ENCODE data around the gene ZSWIM5. TPM values are rescaled to one million over a fixed set of nuclear protein-coding genes. Genes with fewer than 3 reads are reported as not detected.

Gene ZSWIM5
- total RNA-seq, 2 donors from 2014 or later, result 3.6 to 4.4 TPM

DNA sequence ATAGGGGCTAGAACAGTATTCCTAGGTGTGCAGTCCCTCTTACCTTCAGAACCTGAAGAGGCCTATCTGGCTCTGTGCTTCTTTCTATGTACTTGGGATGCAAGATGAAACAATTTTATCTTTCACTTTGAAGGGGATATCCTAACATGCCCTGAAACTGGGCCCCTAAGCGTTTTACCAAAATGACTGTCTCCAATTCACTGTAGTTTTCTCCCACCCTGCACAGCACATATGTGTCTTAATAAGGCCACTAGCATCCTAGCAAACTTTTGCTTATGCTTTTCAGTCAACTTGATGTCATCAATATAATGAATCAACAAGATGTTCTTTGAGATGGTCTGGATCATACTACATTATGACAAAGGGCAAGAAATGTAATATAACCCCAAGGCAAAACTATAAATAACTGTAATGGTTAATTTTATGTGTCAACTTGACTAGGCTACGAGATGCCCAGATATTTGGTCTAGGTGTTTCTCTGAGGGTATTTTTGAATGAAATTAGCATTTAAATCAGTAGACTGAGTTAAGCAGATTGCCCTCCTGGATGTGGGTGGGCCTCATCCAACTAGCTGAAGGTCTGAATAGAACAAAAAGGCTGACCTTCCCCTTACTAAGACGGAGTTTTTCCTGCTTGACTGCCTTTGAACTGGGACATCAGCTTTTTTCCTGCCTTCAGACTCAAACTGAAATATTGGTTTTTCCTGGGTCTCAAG, 9.2 kb upstream of the ZSWIM5 start:
- no peaks in the 10 kb centered on the region for H3K27me3 ChIP-seq
- WGBS, 2 donors, result 84 to 89% methylated on average over 3 of the region's 3 CpGs
- intact Hi-C loops (cut with DNase I), result loop anchor here (10.0 kb wide), 1 partner anchor 191 kb away; no protein-coding TSS in a partner anchor
- no peaks in the 10 kb centered on the region for H3K9me3 ChIP-seq
- TF ChIP-seq, protein P1, sequence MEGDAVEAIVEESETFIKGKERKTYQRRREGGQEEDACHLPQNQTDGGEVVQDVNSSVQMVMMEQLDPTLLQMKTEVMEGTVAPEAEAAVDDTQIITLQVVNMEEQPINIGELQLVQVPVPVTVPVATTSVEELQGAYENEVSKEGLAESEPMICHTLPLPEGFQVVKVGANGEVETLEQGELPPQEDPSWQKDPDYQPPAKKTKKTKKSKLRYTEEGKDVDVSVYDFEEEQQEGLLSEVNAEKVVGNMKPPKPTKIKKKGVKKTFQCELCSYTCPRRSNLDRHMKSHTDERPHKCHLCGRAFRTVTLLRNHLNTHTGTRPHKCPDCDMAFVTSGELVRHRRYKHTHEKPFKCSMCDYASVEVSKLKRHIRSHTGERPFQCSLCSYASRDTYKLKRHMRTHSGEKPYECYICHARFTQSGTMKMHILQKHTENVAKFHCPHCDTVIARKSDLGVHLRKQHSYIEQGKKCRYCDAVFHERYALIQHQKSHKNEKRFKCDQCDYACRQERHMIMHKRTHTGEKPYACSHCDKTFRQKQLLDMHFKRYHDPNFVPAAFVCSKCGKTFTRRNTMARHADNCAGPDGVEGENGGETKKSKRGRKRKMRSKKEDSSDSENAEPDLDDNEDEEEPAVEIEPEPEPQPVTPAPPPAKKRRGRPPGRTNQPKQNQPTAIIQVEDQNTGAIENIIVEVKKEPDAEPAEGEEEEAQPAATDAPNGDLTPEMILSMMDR (IDR thresholded peaks at IDR 0.05), result no peak
- TF ChIP-seq POLR2A (IDR thresholded peaks at IDR 0.05), result no peak
- no peaks in the 10 kb centered on the region for H3K36me3 ChIP-seq (replicated peaks in 1 of 2; ENCODE audit: insufficient read depth in 1 of 2, low read depth in 2 of 2)
- H3K4me1 ChIP-seq, result no peaks in the 10 kb centered on the region
- DNase-seq (no peak), ATAC-seq (no peak)
- H3K27ac ChIP-seq, result no peak overlapping the region
- H3K4me3 ChIP-seq, result no peak overlapping the region

DNA sequence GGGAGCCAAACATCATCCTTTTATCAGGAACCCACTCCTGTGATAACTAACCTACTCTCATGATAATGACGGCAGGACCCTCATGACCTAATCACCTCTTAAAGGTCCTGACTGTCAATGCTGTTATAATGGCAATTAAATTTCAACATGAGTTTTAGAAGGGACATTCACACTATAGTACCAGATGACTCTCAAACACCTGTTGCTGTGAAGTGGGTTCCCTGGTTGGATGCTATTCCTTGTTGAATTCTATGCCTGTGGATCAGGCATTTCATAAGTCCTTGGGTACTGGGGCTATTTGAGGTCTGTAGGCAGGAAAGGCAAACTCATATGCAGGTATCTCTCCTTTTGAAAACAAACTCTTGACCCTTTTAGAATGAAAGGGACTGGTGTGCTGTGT, 7.5 kb upstream of the ZSWIM5 start:
- TF ChIP-seq, protein P1 (IDR thresholded peaks at IDR 0.05), result no peak
- TF ChIP-seq POLR2A (IDR thresholded peaks at IDR 0.05), result no peak

DNA sequence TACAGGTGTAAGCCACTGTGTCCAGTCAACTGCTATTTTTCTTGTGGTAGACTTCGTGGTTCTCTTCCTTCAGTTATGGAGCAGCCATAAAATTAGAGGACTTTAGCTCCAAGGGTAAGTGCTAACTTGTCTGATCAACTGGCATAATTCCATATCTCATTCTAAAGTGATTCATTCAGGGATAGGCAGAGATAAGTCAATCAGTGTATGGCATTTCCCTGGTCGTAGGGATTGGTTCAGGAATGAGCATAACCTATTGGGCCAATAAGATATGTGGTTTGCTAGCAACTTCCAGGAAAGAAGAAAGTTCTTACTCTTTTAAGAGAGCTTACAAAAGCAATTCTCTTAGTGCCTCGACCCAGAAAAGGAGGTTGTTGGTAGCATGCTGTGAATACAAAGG, 4.7 kb upstream of the ZSWIM5 start:
- 64 to 85% methylated on average over 3 of the region's 3 CpGs for WGBS, 2 donors
- no peak for ATAC-seq
- no peak overlapping the region for H3K4me3 ChIP-seq

More for the DNA sequence above, 7.5 kb upstream of the ZSWIM5 start:
- no peaks in the 10 kb centered on the region for H3K36me3 ChIP-seq (replicated peaks in 1 of 2; ENCODE audit: insufficient read depth in 1 of 2, low read depth in 2 of 2)
- ATAC-seq (no peak), DNase-seq (no peak)
- no peaks in the 10 kb centered on the region for H3K27me3 ChIP-seq
- no peaks in the 10 kb centered on the region for H3K4me1 ChIP-seq
- no peaks in the 10 kb centered on the region for H3K9me3 ChIP-seq
- no peak overlapping the region for H3K27ac ChIP-seq
- WGBS, 2 donors, result 93 to 100% methylated on average over 1 of the region's 1 CpG
- no peak overlapping the region for H3K4me3 ChIP-seq
- intact Hi-C loops (cut with DNase I), result loop anchor here (10.0 kb wide), 1 partner anchor 189 kb away; no protein-coding TSS in a partner anchor

DNA sequence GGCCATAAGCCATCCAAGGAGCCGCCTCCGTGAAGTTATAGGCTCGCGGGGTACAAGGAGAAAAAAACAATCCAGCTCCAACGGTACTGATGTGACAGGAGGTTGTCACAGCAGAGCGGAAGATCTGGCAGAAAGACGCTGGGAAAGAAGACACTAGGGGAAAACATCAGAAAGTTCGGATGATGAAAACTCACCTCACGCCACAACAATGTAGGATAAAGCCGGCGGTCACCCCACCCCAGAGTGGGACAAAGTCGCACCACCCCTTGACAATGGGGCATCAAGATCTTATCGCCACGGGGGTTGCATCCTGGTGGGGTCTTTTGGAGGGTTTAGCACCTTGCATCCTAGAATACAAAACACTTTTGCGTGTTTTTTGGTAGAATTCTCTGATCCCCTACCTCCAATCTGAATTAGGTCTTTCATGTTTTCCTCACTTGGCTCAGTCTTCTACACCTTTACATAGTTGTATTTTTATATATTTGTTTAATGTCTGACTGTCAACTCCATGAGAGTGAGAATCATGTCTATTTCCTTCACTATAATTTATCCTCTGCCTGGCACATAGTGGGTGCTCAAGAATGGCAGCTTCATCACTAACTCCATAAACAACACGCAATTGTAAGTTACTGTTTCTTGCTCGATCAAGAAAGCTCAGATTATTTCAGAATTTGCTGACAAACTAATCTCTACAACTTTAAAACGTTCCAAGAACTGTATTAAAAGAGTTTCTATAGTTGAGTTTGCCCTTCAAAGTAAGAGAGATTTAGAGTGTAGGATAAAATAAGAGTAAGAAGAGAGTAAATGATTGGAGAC, 611 bp upstream of the ZSWIM5 start:
- TF ChIP-seq POLR2A (IDR thresholded peaks at IDR 0.05), result no peak
- TF ChIP-seq, protein P1 (IDR thresholded peaks at IDR 0.05), result no peak
- H3K36me3 ChIP-seq (replicated peaks in 1 of 2; ENCODE audit: insufficient read depth in 1 of 2, low read depth in 2 of 2), result no peaks in the 10 kb centered on the region
- intact Hi-C loops (cut with DNase I), result no loop called here
- H3K27me3 ChIP-seq, result no peaks in the 10 kb centered on the region
- H3K9me3 ChIP-seq, result no peaks in the 10 kb centered on the region
- WGBS, 2 donors, result 6 to 7% methylated on average over 18 of the region's 18 CpGs
- ATAC-seq (no peak), DNase-seq (no peak)
- peak overlapping the region; percentile 90 to 94 (median 92) for H3K27ac ChIP-seq
- H3K4me1 ChIP-seq, result peaks cover 21% of the 10 kb centered on the region
- H3K4me3 ChIP-seq, result peak overlapping the region; percentile 8 to 50

More for the DNA sequence above, 4.7 kb upstream of the ZSWIM5 start:
- H3K9me3 ChIP-seq, result no peaks in the 10 kb centered on the region
- no peaks in the 10 kb centered on the region for H3K36me3 ChIP-seq (replicated peaks in 1 of 2; ENCODE audit: insufficient read depth in 1 of 2, low read depth in 2 of 2)
- no peak for DNase-seq
- H3K27ac ChIP-seq, result no peak overlapping the region
- H3K27me3 ChIP-seq, result no peaks in the 10 kb centered on the region
- TF ChIP-seq, protein P1 (IDR thresholded peaks at IDR 0.05), result no peak
- no peak for TF ChIP-seq POLR2A (IDR thresholded peaks at IDR 0.05)
- intact Hi-C loops (cut with DNase I), result loop anchor here (10.0 kb wide), 1 partner anchor 186 kb away; no protein-coding TSS in a partner anchor
- H3K4me1 ChIP-seq, result peaks cover 8% of the 10 kb centered on the region

Measured in body of pancreas (tissue), 4 donors.